Ovary (tissue), 1 donor: Measurements from ENCODE around the gene NDUFV2.
"Not testable (repeated sequence)": the region's sequence is repeated elsewhere in the genome, so short reads cannot be mapped to it uniquely, and the experiment has no call there.

Experiments
- EP300 ChIP-seq: sonication (generic); formaldehyde crosslinking; IDR thresholded peaks from one replicate; pipeline ENCODE4 v1.6.1; 2017; ENCODE audit warnings: antibody characterized with exemption
- POLR2A ChIP-seq: fragments of 450-650 bp; IDR thresholded peaks from one replicate; pipeline ENCODE4 v1.6.1; 2017; ENCODE audit warnings: antibody characterized with exemption, mild to moderate bottlenecking, moderate library complexity

- not testable (repeated sequence) for TF ChIP-seq EP300, POLR2A
These were observed 9.4 kb upstream of the NDUFV2 start for GRCh38 chr18:9093109-9093508.
